Adrenal gland (tissue), 12 donors: Measurements from ENCODE around the gene SEL1L2. TPM values are rescaled to one million over a fixed set of nuclear protein-coding genes. Genes with fewer than 3 reads are reported as not detected.

Experiments used
- DNase-seq, 7 donors: peaks; one replicate each; pipeline ENCODE4 v3.0.0-alpha.2; 2019 to 2020
- H3K27ac ChIP-seq, 5 donors: fragments of 200-600 bp; sonication (generic) in 4 of 5; 1 replicate in 3 of 5; 2 replicates in 2 of 5; pipeline versions ENCODE4 v1.5.1 to v1.8.0; 2016 to 2020; ENCODE audit warnings: mild to moderate bottlenecking in 1 of 5
- H3K27me3 ChIP-seq: fragments of 200-600 bp; 2 replicates; pipeline ENCODE4 v1.8.0; 2021
- H3K36me3 ChIP-seq, 2 donors: fragments of 200-600 bp; replicated peaks in 1 of 2; 1 replicate in 1 of 2; 2 replicates in 1 of 2; pipeline versions ENCODE4 v1.5.1 to v1.8.0; 2018 to 2022
- H3K4me1 ChIP-seq, 2 donors: fragments of 200-600 bp; replicated peaks in 1 of 2; 1 replicate in 1 of 2; 2 replicates in 1 of 2; pipeline versions ENCODE4 v1.5.1 to v1.8.0; 2018 to 2021
- H3K4me3 ChIP-seq, 4 donors: fragments of 200-600 bp; sonication (generic) in 3 of 4; one replicate each; pipeline ENCODE4 v1.5.1; 2016 to 2018
- H3K9me3 ChIP-seq, 3 donors: fragments of 200-600 bp; sonication (generic) in 1 of 3; replicated peaks in 1 of 3; 1 replicate in 2 of 3; 2 replicates in 1 of 3; pipeline versions ENCODE4 v1.5.1 to v1.8.0; 2016 to 2021
- POLR2A ChIP-seq, 2 donors: fragments of 450-650 bp; IDR thresholded peaks; one replicate each; pipeline ENCODE4 v1.6.1; 2017; ENCODE audit warnings: antibody characterized with exemption in 2 of 2, mild to moderate bottlenecking in 2 of 2, moderate library complexity in 1 of 2
- WGBS, 4 donors: extraction: QIAGEN DNeasy Blood & Tissue Kit in 2 of 4; methylation state at CpG; one replicate each; pipeline versions ENCODE4 v1.1.5 to v1.1.7; 2013 to 2017; 5-methylcytosine and 5-hydroxymethylcytosine counted together
- intact Hi-C, 2 donors: fragments of 100-400 bp; cut with DNase I; formaldehyde crosslinking; loops; one replicate each; pipeline versions ENCODE4 v1.14.1 to v1.15.0; 2022 to 2023
- polyA plus RNA-seq, 3 donors: library from polyadenylated mRNA; stranded (reverse); fragments of 200-250 nt in 2 of 3; fragments of 350-450 nt in 1 of 3; fragmentation: Illumina TruSeq in 1 of 3; extraction: RNeasy Lipid Tissue Mini Kit (QIAGEN cat#74804) in 1 of 3; gene quantifications; one replicate each; pipeline ENCODE4 v1.2.3, GENCODE V29; 2013 to 2014
- total RNA-seq, 9 donors: library from RNA; depleted of rRNA in 4 of 9; stranded (reverse); fragments of >200 nt in 4 of 9; fragments of 120-200 nt in 1 of 9; fragmentation: NEBNext Ultra II Directional in 1 of 9; extraction: Animal tissue kit (Norgen Biotek cat#: 25700) in 1 of 9; gene quantifications; one replicate each; pipeline versions ENCODE4 v1.1.0 to v1.2.4, GENCODE V29; 2013 to 2023
- TF ChIP-seq, protein P1 (sequence below), 6 experiments: fragments of 450-650 bp in 4 of 6; fragments of 200-600 bp in 2 of 6; sonication (generic) in 1 of 6; IDR thresholded peaks; 1 replicate in 5 of 6; 2 replicates in 1 of 6; pipeline versions ENCODE4 v1.5.1 to v1.8.0; 2016 to 2021; ENCODE audit warnings: antibody characterized with exemption in 6 of 6, mild to moderate bottlenecking in 2 of 6, moderate library complexity in 1 of 6
- donor health status: healthy with polysubstance abuse.
- donor health status: Bipolar disorder and iron deficiency.
- donor health status: DM: yes; HTN: yes; CAD: no.
- donor health status: DM: no; HTN: no; CAD: no.
- donor health status: DM: no; HTN: no; CAD: no.
- donor health status: DM: yes; HTN: yes; CAD: no.

The SEL1L2 gene
- total and polyA plus RNA-seq, 12 donors = 0.22 to 2.3 (median 0.43) TPM; not detected in 8

GRCh38 chr20:13991311-13991710 lies 897 bp upstream of the SEL1L2 start:
- H3K9me3 ChIP-seq = peaks cover 0 to 7% (median 0%) of the 10 kb centered on the region in 3 donors
- WGBS, 4 donors = 74 to 93% (median 83%) methylated on average over 1 of the region's 1 CpG
- peaks cover 0 to under 1% of the 10 kb centered on the region in 2 donors for H3K4me1 ChIP-seq
- H3K4me3 ChIP-seq = no peak overlapping the region
- H3K27me3 ChIP-seq = no peaks in the 10 kb centered on the region
- DNase-seq = no peak
- no peak overlapping the region for H3K27ac ChIP-seq
- no peaks in the 10 kb centered on the region for H3K36me3 ChIP-seq
- intact Hi-C loops = no loop called here
- TF ChIP-seq POLR2A (IDR thresholded peaks at IDR 0.05) = no peak
- TF ChIP-seq, protein P1, sequence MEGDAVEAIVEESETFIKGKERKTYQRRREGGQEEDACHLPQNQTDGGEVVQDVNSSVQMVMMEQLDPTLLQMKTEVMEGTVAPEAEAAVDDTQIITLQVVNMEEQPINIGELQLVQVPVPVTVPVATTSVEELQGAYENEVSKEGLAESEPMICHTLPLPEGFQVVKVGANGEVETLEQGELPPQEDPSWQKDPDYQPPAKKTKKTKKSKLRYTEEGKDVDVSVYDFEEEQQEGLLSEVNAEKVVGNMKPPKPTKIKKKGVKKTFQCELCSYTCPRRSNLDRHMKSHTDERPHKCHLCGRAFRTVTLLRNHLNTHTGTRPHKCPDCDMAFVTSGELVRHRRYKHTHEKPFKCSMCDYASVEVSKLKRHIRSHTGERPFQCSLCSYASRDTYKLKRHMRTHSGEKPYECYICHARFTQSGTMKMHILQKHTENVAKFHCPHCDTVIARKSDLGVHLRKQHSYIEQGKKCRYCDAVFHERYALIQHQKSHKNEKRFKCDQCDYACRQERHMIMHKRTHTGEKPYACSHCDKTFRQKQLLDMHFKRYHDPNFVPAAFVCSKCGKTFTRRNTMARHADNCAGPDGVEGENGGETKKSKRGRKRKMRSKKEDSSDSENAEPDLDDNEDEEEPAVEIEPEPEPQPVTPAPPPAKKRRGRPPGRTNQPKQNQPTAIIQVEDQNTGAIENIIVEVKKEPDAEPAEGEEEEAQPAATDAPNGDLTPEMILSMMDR (IDR thresholded peaks at IDR 0.05) = no peak

DNA sequence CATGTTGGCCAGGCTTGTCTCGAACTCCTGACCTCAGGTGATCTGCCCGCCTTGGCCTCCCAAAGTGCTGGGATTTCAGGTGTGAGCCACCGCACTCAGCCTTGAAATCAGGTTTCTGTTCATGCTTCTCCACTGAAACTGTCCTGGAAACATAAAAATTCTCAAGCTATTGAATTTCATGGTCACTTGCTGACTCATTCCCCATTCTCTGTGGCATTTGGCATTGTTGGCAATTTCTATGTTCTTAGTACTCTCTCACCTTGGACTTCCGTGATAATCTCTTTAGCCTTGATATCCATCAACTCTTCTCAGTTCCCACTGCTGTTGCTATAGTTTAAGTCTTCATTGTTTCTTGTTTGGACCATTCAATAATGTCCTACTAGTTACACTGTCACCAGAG lies 6.2 kb downstream of the SEL1L2 start:
- WGBS, 4 donors = 45 to 56% (median 49%) methylated on average over 4 of the region's 4 CpGs
- TF ChIP-seq, protein P1 (IDR thresholded peaks at IDR 0.05) = no peak
- Histone ChIP-seq H3K4me1 (no peaks in the 10 kb centered on the region), H3K36me3 (no peaks in the 10 kb centered on the region), H3K27ac (no peak overlapping the region), H3K4me3 (no peak overlapping the region), H3K9me3 (no peaks in the 10 kb centered on the region), H3K27me3 (no peaks in the 10 kb centered on the region)
- intact Hi-C loops = no loop called here
- peak in 3 of 7 donors; percentile 10 to 35 (median 19) for DNase-seq

DNA sequence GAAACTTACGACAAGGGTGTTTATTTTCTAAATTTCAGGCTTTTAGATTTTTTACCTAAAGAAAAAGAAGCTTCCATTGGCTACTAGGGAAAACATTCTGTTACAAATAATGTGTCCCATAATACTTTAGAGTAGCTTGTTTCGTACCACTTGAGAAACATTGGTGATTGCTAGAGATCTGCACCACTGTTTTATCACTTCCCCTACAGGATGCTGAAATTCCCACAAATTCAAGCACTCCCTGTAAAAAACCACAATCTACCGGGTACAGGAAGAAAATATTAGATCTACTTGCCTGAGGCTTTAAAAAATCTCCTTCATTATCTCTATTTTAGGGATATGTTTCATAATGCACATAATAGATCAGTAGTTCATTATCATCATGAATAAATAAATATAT lies 29.9 kb downstream of the SEL1L2 start:
- intact Hi-C loops = no loop called here
- no peaks in the 10 kb centered on the region for H3K36me3 ChIP-seq
- WGBS, 4 donors = 55 to 83% (median 75%) methylated on average over 3 of the region's 3 CpGs
- H3K4me3 ChIP-seq = no peak overlapping the region
- no peak overlapping the region for H3K27ac ChIP-seq
- TF ChIP-seq, protein P1 (IDR thresholded peaks at IDR 0.05) = no peak
- no peak for TF ChIP-seq POLR2A (IDR thresholded peaks at IDR 0.05)
- no peaks in the 10 kb centered on the region for H3K9me3 ChIP-seq
- DNase-seq = no peak
- no peaks in the 10 kb centered on the region for H3K27me3 ChIP-seq
- no peaks in the 10 kb centered on the region for H3K4me1 ChIP-seq

DNA sequence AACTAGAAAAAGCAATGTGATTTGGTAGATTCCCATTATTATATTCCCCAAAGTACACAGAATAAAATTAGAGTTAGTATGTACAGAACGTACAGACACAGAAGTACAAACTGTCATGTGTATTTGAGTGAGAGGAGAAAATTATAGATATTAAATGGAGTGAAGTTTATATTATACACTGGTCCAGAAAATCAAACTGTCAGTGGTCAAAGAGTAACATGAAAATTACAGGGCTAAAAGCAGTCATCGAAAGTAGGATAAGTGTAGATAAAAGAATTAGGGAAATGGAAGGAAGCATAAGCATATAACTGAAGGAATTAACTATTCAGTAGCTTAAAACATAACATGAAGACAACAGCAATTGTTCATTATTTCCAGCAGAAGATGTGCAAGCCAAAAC lies 30.3 kb downstream of the SEL1L2 start:
- TF ChIP-seq POLR2A (IDR thresholded peaks at IDR 0.05) = no peak
- TF ChIP-seq, protein P1 (IDR thresholded peaks at IDR 0.05) = no peak
- no peak overlapping the region for H3K27ac ChIP-seq
- H3K4me3 ChIP-seq = no peak overlapping the region
- 75 to 81% (median 80%) methylated on average over 2 of the region's 2 CpGs for whole genome bisulfite sequencing, 4 donors
- no peaks in the 10 kb centered on the region for H3K4me1 ChIP-seq
- DNase-seq = no peak
- no peaks in the 10 kb centered on the region for H3K27me3 ChIP-seq
- no peaks in the 10 kb centered on the region for H3K36me3 ChIP-seq
- intact Hi-C loops = no loop called here
- H3K9me3 ChIP-seq = no peaks in the 10 kb centered on the region
